ENCODE measurements around the gene COPB1.
"Not testable (repeated sequence)": the region's sequence is repeated elsewhere in the genome, so short reads cannot be mapped to it uniquely, and the experiment has no call there.

COPB1 gene

DNA sequence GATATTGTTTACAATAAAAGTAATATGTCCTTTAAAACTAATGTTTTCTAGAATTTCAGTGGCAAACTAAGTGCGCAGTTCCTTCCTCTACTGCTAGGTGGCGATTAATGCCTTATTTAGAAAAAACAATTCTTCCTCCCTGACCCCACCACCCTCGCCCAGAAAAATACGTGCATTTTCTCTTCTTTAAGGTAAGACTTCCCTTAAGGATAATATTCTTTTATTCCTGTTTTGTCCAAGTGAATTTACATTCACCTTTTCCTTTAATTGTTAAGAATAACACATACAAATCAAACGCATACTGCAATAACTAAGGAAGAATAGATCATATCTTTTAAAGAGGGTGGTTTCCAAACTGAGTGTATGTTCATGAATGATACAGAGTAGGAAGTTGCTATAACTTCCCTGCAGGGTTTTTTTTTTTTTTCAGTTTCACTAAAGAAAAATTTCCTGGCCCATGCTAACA lies 37.6 kb upstream of the COPB1 start:
- H3K27ac ChIP-seq, result no peak overlapping the region
- peak; percentile 11 for DNase-seq
- H3K4me3 ChIP-seq (ENCODE audit: low read depth, low read length), result no peak overlapping the region

DNA sequence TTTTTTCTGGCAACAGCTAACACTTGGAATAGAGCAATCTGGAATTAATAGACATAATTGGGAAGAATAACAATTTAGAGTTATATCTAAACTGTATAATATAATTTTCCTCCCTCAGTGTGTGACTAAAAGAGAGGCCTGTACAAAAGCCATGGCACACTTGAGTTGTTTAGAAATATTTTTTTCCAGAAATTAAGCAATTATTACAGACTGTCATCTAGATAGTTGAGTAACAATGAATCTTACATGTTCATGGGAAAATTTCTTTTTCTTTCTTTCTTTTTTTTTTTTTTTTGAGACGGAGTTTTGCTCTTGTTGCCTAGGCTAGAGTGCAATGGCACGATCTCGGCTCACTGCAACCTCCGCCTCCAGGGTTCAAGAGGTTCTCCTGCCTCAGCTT lies 35.6 kb upstream of the COPB1 start:
- not testable (repeated sequence) for H3K27me3 ChIP-seq (ENCODE audit: insufficient read depth, low read depth, severe bottlenecking); DNase-seq; H3K9me3 ChIP-seq (ENCODE audit: severe bottlenecking); H3K27ac ChIP-seq; H3K4me3 ChIP-seq (ENCODE audit: low read depth, low read length); H3K36me3 ChIP-seq

More for the DNA sequence above, 37.6 kb upstream of the COPB1 start:
- H3K27me3 ChIP-seq (ENCODE audit: insufficient read depth, low read depth, severe bottlenecking), result no peaks in the 10 kb centered on the region
- H3K9me3 ChIP-seq (ENCODE audit: severe bottlenecking), result no peaks in the 10 kb centered on the region
- no peaks in the 10 kb centered on the region for H3K36me3 ChIP-seq
- TF ChIP-seq, protein P1, sequence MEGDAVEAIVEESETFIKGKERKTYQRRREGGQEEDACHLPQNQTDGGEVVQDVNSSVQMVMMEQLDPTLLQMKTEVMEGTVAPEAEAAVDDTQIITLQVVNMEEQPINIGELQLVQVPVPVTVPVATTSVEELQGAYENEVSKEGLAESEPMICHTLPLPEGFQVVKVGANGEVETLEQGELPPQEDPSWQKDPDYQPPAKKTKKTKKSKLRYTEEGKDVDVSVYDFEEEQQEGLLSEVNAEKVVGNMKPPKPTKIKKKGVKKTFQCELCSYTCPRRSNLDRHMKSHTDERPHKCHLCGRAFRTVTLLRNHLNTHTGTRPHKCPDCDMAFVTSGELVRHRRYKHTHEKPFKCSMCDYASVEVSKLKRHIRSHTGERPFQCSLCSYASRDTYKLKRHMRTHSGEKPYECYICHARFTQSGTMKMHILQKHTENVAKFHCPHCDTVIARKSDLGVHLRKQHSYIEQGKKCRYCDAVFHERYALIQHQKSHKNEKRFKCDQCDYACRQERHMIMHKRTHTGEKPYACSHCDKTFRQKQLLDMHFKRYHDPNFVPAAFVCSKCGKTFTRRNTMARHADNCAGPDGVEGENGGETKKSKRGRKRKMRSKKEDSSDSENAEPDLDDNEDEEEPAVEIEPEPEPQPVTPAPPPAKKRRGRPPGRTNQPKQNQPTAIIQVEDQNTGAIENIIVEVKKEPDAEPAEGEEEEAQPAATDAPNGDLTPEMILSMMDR (IDR thresholded peaks at IDR 0.05; ENCODE audit: low read depth, low read length), result peak; percentile 56

DNA sequence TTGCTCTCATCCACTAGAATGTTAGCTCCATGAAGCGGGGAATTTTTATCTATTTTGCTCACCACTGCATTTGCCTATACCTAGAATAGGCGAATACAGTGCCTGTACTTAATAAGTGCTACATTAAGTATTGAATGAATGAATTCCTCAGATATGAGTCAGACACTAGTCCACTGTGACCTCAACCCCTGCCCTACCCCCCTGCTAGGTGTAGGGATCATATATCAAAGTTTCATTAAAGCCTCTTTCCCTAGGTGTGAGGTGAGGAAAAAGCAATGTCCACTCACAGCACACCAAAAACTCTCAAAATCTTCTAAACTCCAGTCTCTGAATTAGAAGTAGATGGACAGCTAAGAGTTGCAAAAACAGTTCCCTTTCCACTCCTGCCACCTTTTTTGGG lies 30.3 kb upstream of the COPB1 start:
- no peak overlapping the region for H3K27ac ChIP-seq
- no peaks in the 10 kb centered on the region for H3K9me3 ChIP-seq (ENCODE audit: severe bottlenecking)
- TF ChIP-seq, protein P1 (IDR thresholded peaks at IDR 0.05; ENCODE audit: low read depth, low read length), result no peak
- no peak overlapping the region for H3K4me3 ChIP-seq (ENCODE audit: low read depth, low read length)
- no peaks in the 10 kb centered on the region for H3K27me3 ChIP-seq (ENCODE audit: insufficient read depth, low read depth, severe bottlenecking)
- DNase-seq, result no peak
- H3K36me3 ChIP-seq, result no peaks in the 10 kb centered on the region

DNA sequence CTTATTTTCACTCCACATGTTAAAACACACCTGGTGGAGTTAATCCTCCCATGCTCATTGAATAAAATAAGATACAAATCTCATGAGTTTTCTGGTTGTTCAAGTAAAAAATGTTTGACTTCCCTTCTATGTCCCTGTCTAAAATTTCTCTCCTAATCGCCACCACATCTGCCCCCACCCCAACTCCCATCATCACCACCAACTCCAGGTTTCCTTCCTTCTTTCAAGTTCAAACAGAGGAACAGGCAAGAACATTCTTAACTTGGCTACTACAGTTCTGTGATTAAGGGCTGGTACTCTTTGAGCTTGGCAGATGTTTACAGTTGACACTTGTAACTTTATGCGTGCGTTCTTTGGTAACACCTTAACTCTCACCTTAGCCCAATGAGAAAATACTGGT lies 29.7 kb upstream of the COPB1 start:
- DNase-seq, result no peak
- Histone ChIP-seq H3K27ac (no peak overlapping the region), H3K9me3 (ENCODE audit: severe bottlenecking) (no peaks in the 10 kb centered on the region), H3K27me3 (ENCODE audit: insufficient read depth, low read depth, severe bottlenecking) (no peaks in the 10 kb centered on the region), H3K36me3 (no peaks in the 10 kb centered on the region), H3K4me3 (ENCODE audit: low read depth, low read length) (no peak overlapping the region)
- TF ChIP-seq, protein P1 (IDR thresholded peaks at IDR 0.05; ENCODE audit: low read depth, low read length), result no peak

DNA sequence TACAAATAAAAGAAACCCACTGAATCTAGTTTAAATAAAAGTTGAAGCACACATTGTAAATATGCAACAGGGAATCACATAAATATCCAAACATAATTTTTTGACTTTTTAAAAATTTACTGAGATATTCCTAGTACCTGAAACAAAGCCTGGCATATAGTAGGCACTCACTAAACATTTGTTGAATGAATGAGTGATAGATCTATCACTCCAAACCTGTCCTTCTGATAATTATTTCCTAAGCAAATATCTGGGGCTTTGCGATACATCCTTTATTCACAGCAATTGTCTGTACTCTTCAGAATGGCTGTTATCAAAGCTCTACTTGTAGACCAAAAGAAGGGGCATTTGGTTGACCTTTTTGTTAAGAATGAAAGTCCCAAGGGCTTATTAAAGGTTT lies 23.2 kb upstream of the COPB1 start:
- Histone ChIP-seq H3K4me3 (ENCODE audit: low read depth, low read length) (no peak overlapping the region), H3K27ac (no peak overlapping the region), H3K36me3 (peaks cover 12% of the 10 kb centered on the region), H3K9me3 (ENCODE audit: severe bottlenecking) (no peaks in the 10 kb centered on the region), H3K27me3 (ENCODE audit: insufficient read depth, low read depth, severe bottlenecking) (no peaks in the 10 kb centered on the region)
- TF ChIP-seq, protein P1 (IDR thresholded peaks at IDR 0.05; ENCODE audit: low read depth, low read length), result no peak
- no peak for DNase-seq

DNA sequence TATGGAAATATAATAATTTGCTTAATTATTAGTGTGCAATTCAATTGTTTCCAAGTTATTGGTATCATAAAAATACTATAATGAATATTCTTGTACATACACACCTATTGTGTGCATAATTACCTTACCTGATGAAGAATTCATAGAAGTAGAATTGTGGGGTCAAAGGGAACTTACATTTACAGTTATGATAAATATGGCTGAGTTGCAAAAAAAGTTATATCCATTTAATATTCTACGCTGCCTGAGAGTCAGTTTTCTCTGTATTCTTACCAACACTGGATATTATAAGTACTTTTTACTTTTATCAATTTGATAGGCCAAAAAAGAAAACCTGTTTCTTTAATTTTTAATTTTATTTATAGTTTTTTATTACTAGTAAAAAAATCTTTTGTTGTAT lies 22.6 kb upstream of the COPB1 start:
- H3K27me3 ChIP-seq (ENCODE audit: insufficient read depth, low read depth, severe bottlenecking), result no peaks in the 10 kb centered on the region
- H3K27ac ChIP-seq, result no peak overlapping the region
- TF ChIP-seq, protein P1 (IDR thresholded peaks at IDR 0.05; ENCODE audit: low read depth, low read length), result no peak
- H3K9me3 ChIP-seq (ENCODE audit: severe bottlenecking), result no peaks in the 10 kb centered on the region
- peaks cover 17% of the 10 kb centered on the region for H3K36me3 ChIP-seq
- no peak for DNase-seq
- H3K4me3 ChIP-seq (ENCODE audit: low read depth, low read length), result no peak overlapping the region

All from WERI-Rb-1 (cell line).